Left lung (tissue), 10 donors: Measurements from ENCODE around the gene UBE3B. TPM values are rescaled to one million over a fixed set of nuclear protein-coding genes. Genes with fewer than 3 reads are reported as not detected.
A peak's percentile ranks its signal among the peaks of the same experiment; 100 is the strongest.

ENCODE experiments used
- ATAC-seq: fragments of 200-7000 bp; cut with Tn5 transposase; one replicate; pipeline ENCODE4 v1.9.1; 2020; ENCODE audit warnings: moderate library complexity
- DNase-seq, 4 donors: peaks; one replicate each; pipeline ENCODE4 v3.0.0-alpha.2; 2013 to 2020
- H3K27ac ChIP-seq, 2 donors: fragments of 200-600 bp; sonication (generic) in 1 of 2; one replicate each; pipeline versions ENCODE4 v1.5.0 to v1.8.0; 2020 to 2021
- H3K27me3 ChIP-seq, 2 donors: fragments of 200-600 bp; sonication (generic) in 1 of 2; one replicate each; pipeline versions ENCODE4 v1.5.0 to v1.8.0; 2020 to 2021
- H3K36me3 ChIP-seq, 2 donors: fragments of 200-600 bp; sonication (generic) in 1 of 2; one replicate each; pipeline versions ENCODE4 v1.5.0 to v1.8.0; 2020 to 2021
- H3K4me1 ChIP-seq, 2 donors: fragments of 200-600 bp; one replicate each; pipeline ENCODE4 v1.8.0; 2021
- H3K4me3 ChIP-seq, 2 donors: fragments of 200-600 bp; sonication (generic) in 1 of 2; one replicate each; pipeline versions ENCODE4 v1.5.0 to v1.8.0; 2020 to 2021; ENCODE audit warnings: mild to moderate bottlenecking in 1 of 2
- H3K9me3 ChIP-seq, 2 donors: fragments of 200-600 bp; sonication (generic) in 1 of 2; one replicate each; pipeline versions ENCODE4 v1.5.0 to v1.8.0; 2020 to 2021
- intact Hi-C, 2 donors: fragments of 100-400 bp; cut with DNase I; formaldehyde crosslinking; loops; one replicate each; pipeline versions ENCODE4 v1.11.2 to v1.14.2; 2022
- polyA plus RNA-seq, 6 donors: library from polyadenylated mRNA; unstranded; fragments of 120-200 nt; gene quantifications; one replicate each; pipeline ENCODE4 v1.2.1, GENCODE V29; 2013; ENCODE audit not compliant: insufficient read length in 6 of 6
- total RNA-seq, 2 donors: library from RNA; stranded (reverse); fragmentation: NEBNext Ultra II Directional; extraction: Animal tissue kit (Norgen Biotek cat#: 25700); gene quantifications; one replicate each; pipeline ENCODE4 v1.2.1, GENCODE V29; 2021
- TF ChIP-seq, protein P1 (sequence below), 2 donors: fragments of 200-600 bp; sonication (generic) in 1 of 2; IDR thresholded peaks; one replicate each; pipeline versions ENCODE4 v1.5.0 to v1.8.0; 2021; ENCODE audit warnings: antibody characterized with exemption in 2 of 2
- donor health status: DM: no; HTN: yes; CAD: no.
- donor health status: DM: no; HTN: no; CAD: no.

UBE3B gene
- total and polyA plus RNA-seq, 8 donors = 30.5 to 42.5 (median 34.3) TPM

DNA sequence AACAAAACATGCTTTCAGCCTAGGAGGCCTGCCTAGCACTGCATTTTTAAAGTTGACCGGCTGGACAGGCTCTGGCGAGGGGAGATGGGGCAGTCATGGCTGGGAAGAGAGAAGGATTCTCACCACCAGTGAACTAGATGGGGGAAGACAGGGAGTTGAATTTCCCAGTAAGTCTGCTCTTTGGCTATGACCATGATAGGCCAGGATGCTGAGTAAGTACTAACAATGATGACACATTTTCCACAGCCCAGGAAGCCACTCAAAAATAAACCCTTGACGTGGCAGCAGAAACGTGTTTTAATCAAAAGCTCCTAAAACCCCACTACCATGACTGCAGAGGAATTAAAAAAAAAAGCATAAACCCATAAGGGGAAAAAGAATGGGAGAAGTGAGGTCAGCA, 19.3 kb upstream of the UBE3B start:
- H3K27me3 ChIP-seq = no peaks in the 10 kb centered on the region
- H3K27ac ChIP-seq = peak overlapping the region; percentile 38 to 94
- ATAC-seq (no peak), DNase-seq (no peak)
- peaks cover 43 to 55% of the 10 kb centered on the region in 2 donors for H3K4me1 ChIP-seq
- no peak overlapping the region for H3K4me3 ChIP-seq
- intact Hi-C loops = no loop called here
- TF ChIP-seq, protein P1, sequence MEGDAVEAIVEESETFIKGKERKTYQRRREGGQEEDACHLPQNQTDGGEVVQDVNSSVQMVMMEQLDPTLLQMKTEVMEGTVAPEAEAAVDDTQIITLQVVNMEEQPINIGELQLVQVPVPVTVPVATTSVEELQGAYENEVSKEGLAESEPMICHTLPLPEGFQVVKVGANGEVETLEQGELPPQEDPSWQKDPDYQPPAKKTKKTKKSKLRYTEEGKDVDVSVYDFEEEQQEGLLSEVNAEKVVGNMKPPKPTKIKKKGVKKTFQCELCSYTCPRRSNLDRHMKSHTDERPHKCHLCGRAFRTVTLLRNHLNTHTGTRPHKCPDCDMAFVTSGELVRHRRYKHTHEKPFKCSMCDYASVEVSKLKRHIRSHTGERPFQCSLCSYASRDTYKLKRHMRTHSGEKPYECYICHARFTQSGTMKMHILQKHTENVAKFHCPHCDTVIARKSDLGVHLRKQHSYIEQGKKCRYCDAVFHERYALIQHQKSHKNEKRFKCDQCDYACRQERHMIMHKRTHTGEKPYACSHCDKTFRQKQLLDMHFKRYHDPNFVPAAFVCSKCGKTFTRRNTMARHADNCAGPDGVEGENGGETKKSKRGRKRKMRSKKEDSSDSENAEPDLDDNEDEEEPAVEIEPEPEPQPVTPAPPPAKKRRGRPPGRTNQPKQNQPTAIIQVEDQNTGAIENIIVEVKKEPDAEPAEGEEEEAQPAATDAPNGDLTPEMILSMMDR (IDR thresholded peaks at IDR 0.05) = no peak
- no peaks in the 10 kb centered on the region for H3K9me3 ChIP-seq
- H3K36me3 ChIP-seq = peaks cover 0 to 69% of the 10 kb centered on the region in 2 donors

DNA sequence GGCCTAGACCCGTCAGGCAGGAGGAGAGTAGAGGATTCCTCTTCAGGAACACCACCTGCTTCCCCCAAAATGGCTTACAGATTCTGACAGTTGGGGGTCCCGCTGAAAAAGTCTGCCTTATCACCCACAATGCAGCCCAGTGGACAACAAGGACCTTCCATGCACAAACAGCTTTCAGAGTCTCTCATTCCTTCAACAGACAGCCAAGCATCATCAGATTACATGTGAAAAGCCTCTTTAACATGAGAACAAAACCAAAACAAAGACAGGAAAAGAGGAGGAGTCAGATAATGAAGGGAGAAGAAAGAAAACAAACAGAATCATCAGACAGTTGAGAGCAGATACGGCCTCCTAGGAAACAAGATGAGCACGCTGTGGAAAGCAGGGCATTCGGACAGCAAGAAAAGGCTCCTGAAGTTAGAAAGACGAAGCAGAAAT, 18.6 kb upstream of the UBE3B start:
- no peak for DNase-seq
- H3K4me3 ChIP-seq = no peak overlapping the region
- no peaks in the 10 kb centered on the region for H3K27me3 ChIP-seq
- TF ChIP-seq, protein P1 (IDR thresholded peaks at IDR 0.05) = no peak
- peak overlapping the region; percentile 38 to 94 for H3K27ac ChIP-seq
- ATAC-seq = no peak
- no peaks in the 10 kb centered on the region for H3K9me3 ChIP-seq
- intact Hi-C loops = no loop called here
- peaks cover 49 to 62% of the 10 kb centered on the region in 2 donors for H3K4me1 ChIP-seq
- H3K36me3 ChIP-seq = peaks cover 0 to 62% of the 10 kb centered on the region in 2 donors

DNA sequence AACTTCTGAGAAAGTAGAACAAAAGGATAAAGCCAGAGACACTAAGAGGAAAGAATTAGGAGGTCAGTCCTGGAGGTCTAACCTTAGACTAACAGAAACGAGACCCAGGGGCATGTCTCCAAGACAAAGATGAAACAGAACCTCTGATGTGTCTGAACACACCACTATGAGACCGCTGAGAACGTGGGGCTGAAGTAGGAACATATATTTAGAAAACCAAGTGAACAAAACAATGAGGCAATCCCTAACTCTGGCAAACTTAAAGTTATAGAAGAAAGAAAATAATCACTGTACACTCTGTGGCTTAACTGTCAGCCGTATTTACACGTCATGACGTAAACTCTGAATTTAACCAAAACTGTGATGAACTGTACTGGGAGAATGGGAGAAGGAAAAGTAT, 18.2 kb upstream of the UBE3B start:
- peak overlapping the region; percentile 38 to 94 for H3K27ac ChIP-seq
- ATAC-seq (no peak), DNase-seq (no peak)
- peaks cover 53 to 67% of the 10 kb centered on the region in 2 donors for H3K4me1 ChIP-seq
- H3K4me3 ChIP-seq = no peak overlapping the region
- no peaks in the 10 kb centered on the region for H3K27me3 ChIP-seq
- intact Hi-C loops = no loop called here
- TF ChIP-seq, protein P1 (IDR thresholded peaks at IDR 0.05) = no peak
- H3K36me3 ChIP-seq = peaks cover 0 to 57% of the 10 kb centered on the region in 2 donors
- no peaks in the 10 kb centered on the region for H3K9me3 ChIP-seq

DNA sequence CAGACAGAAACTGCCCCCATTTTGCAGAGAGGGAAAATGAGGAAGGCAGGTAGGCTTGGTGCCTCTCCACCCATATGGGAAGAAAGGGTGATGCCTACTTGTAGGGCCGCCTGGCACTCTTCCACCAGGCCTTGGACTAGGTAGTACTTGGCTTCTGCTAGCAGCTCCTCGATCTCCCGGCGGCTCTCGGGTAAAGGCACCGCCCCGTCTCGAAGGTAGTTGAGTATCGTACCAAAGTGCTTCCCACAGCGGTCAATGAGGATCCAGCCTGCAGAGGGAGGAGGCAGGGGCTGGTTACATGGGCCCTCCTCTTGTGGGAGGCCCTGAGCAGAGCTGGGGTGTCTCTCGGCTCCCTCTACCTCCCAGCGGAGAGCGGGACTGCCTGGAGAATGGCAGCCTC, 16.9 kb upstream of the UBE3B start:
- TF ChIP-seq, protein P1 (IDR thresholded peaks at IDR 0.05) = no peak
- H3K36me3 ChIP-seq = peaks cover 0 to 54% of the 10 kb centered on the region in 2 donors
- H3K4me1 ChIP-seq = peaks cover 65 to 80% of the 10 kb centered on the region in 2 donors
- H3K27ac ChIP-seq = peak overlapping the region; percentile 90 to 94
- intact Hi-C loops = no loop called here
- no peak overlapping the region for H3K4me3 ChIP-seq
- H3K27me3 ChIP-seq = no peaks in the 10 kb centered on the region
- DNase-seq (peak in 2 of 4 donors; percentile 87 to 90), ATAC-seq (peak; percentile 70)
- no peaks in the 10 kb centered on the region for H3K9me3 ChIP-seq

DNA sequence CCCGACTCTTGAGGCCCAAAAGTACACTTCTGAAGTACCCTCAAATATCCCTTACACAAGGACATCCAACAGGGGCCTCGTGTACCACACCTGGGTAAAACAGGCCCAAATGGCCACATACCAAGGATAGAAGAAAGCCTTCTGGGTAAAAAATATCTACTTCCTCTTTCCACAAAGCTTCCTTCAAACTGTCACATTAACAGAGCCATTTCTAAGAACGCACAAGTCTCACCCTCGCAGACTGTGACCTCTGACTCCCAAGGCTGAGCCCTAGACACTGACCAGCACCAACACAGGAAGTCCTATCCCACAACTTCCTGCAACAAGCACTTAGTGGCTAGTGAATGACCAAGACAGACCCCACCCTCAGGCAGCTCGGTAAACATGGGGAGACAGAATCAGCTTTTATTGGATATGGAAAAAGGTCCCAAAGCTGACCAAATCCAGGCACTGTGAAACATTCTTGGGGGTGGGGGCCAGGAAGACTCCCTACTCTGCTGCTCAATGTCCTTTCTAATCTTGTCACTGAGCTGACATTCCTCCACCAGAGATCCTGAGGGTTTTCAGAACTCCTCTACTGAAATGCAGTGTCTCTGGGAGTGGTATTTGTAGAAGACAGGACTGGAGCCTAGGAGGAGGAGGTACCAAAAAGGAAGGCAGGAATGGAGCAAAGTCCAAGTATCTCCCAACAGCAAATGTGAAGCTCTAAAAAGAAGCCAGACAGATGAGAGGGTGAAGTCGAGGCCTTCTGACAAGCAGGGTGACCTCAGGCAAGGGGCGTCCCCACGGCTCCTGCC, 16.2 kb upstream of the UBE3B start:
- Histone ChIP-seq H3K27me3 (no peaks in the 10 kb centered on the region), H3K36me3 (peaks cover 0 to 53% of the 10 kb centered on the region in 2 donors), H3K4me3 (no peak overlapping the region), H3K4me1 (peaks cover 65 to 87% of the 10 kb centered on the region in 2 donors), H3K27ac (peak overlapping the region; percentile 90 to 94), H3K9me3 (no peaks in the 10 kb centered on the region)
- TF ChIP-seq, protein P1 (IDR thresholded peaks at IDR 0.05) = no peak
- peak; percentile 42 for ATAC-seq
- DNase-seq = peak in 1 of 4 donors; percentile 75
- intact Hi-C loops = no loop called here
